ENCODE measurements around the gene KLF12. TPM values are rescaled to one million over a fixed set of nuclear protein-coding genes. Genes with fewer than 3 reads are reported as not detected.

Gene KLF12
- total RNA-seq, 1 experiment from 2014 or later = 7.2 TPM

- DNase-seq (ENCODE audit: unreplicated experiment) = no peak
- TF ChIP-seq, protein P1, sequence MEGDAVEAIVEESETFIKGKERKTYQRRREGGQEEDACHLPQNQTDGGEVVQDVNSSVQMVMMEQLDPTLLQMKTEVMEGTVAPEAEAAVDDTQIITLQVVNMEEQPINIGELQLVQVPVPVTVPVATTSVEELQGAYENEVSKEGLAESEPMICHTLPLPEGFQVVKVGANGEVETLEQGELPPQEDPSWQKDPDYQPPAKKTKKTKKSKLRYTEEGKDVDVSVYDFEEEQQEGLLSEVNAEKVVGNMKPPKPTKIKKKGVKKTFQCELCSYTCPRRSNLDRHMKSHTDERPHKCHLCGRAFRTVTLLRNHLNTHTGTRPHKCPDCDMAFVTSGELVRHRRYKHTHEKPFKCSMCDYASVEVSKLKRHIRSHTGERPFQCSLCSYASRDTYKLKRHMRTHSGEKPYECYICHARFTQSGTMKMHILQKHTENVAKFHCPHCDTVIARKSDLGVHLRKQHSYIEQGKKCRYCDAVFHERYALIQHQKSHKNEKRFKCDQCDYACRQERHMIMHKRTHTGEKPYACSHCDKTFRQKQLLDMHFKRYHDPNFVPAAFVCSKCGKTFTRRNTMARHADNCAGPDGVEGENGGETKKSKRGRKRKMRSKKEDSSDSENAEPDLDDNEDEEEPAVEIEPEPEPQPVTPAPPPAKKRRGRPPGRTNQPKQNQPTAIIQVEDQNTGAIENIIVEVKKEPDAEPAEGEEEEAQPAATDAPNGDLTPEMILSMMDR (IDR thresholded peaks at IDR 0.05; ENCODE audit: unreplicated experiment) = no peak
- Mint-ChIP-seq H3K36me3 (ENCODE audit: insufficient read depth, unreplicated experiment) (peaks cover 11% of the 10 kb centered on the region), H3K27me3 (ENCODE audit: insufficient read depth, unreplicated experiment) (no peaks in the 10 kb centered on the region), H3K9me3 (ENCODE audit: unreplicated experiment) (no peaks in the 10 kb centered on the region), H3K4me1 (ENCODE audit: insufficient read depth, unreplicated experiment) (no peaks in the 10 kb centered on the region), H3K4me3 (ENCODE audit: unreplicated experiment) (no peak overlapping the region), H3K27ac (ENCODE audit: low read depth, unreplicated experiment) (no peak overlapping the region)
- BruUV-seq (replicated peaks) = no TSS peak
- intact Hi-C loops (cut with micrococcal nuclease) = loop anchor here (10.0 kb wide), 1 partner anchor 1117 kb away; no protein-coding TSS in a partner anchor
- POLR2A ChIA-PET = interaction anchor here (1.0 kb wide), 1 partner anchor 17 kb away, joined by 5 read pairs; no protein-coding TSS in a partner anchor
- CTCF ChIA-PET = interaction anchor here (0.5 to 1.4 kb wide), 5 partner anchors 148 to 1081 kb away, joined by 3 to 5 read pairs (median 4); no protein-coding TSS in a partner anchor
Observed at GRCh38 chr13:74138241-74138640, 4.0 kb upstream of the KLF12 start.

- ChIA-PET CTCF (interaction anchor here (1.3 kb wide), 1 partner anchor 150 kb away, joined by 5 read pairs; no protein-coding TSS in a partner anchor), POLR2A (interaction anchor here (0.6 to 1.5 kb wide), 9 partner anchors 17 to 1084 kb away, joined by 3 to 4 read pairs (median 3); no protein-coding TSS in a partner anchor)
- Mint-ChIP-seq H3K4me1 (ENCODE audit: insufficient read depth, unreplicated experiment) (peaks cover 9% of the 10 kb centered on the region), H3K27ac (ENCODE audit: low read depth, unreplicated experiment) (no peak overlapping the region), H3K27me3 (ENCODE audit: insufficient read depth, unreplicated experiment) (no peaks in the 10 kb centered on the region), H3K36me3 (ENCODE audit: insufficient read depth, unreplicated experiment) (peaks cover 6% of the 10 kb centered on the region), H3K9me3 (ENCODE audit: unreplicated experiment) (no peaks in the 10 kb centered on the region), H3K4me3 (ENCODE audit: unreplicated experiment) (no peak overlapping the region)
- DNase-seq (ENCODE audit: unreplicated experiment) = peak; percentile 27
- TSS peak; percentile 52 for BruUV-seq (replicated peaks)
- intact Hi-C loops (cut with micrococcal nuclease) = loop anchor here (10.0 kb wide), 1 partner anchor 1119 kb away; no protein-coding TSS in a partner anchor
- TF ChIP-seq, protein P1 (IDR thresholded peaks at IDR 0.05; ENCODE audit: unreplicated experiment) = no peak
Observed at GRCh38 chr13:74136084-74136658, 2.0 kb upstream of the KLF12 start.

- POLR2A ChIA-PET = interaction anchor here (0.6 to 1.5 kb wide), 8 partner anchors 13 to 1084 kb away, joined by 3 to 4 read pairs (median 3); no protein-coding TSS in a partner anchor
- no TSS peak for BruUV-seq (replicated peaks)
- CTCF ChIA-PET = interaction anchor here (1.3 to 1.6 kb wide), 2 partner anchors 151 to 287 kb away, joined by 4 to 5 read pairs; no protein-coding TSS in a partner anchor
- H3K4me3 Mint-ChIP-seq (ENCODE audit: unreplicated experiment) = no peak overlapping the region
- intact Hi-C loops (cut with micrococcal nuclease) = loop anchor here (1.0 to 10.0 kb wide), 5 partner anchors 152 to 1119 kb away; no protein-coding TSS in a partner anchor
- peaks cover 9% of the 10 kb centered on the region for H3K4me1 Mint-ChIP-seq (ENCODE audit: insufficient read depth, unreplicated experiment)
- peak; percentile 70 for DNase-seq (ENCODE audit: unreplicated experiment)
- H3K36me3 Mint-ChIP-seq (ENCODE audit: insufficient read depth, unreplicated experiment) = peaks cover 6% of the 10 kb centered on the region
- TF ChIP-seq, protein P1 (IDR thresholded peaks at IDR 0.05; ENCODE audit: unreplicated experiment) = no peak
- no peaks in the 10 kb centered on the region for H3K9me3 Mint-ChIP-seq (ENCODE audit: unreplicated experiment)
- H3K27ac Mint-ChIP-seq (ENCODE audit: low read depth, unreplicated experiment) = no peak overlapping the region
- no peaks in the 10 kb centered on the region for H3K27me3 Mint-ChIP-seq (ENCODE audit: insufficient read depth, unreplicated experiment)
Observed at GRCh38 chr13:74135326-74136083, 1.3 kb upstream of the KLF12 start.

Data from MCF 10A (cell line).